ENCODE data around the gene BCO1.

BCO1 gene

DNA sequence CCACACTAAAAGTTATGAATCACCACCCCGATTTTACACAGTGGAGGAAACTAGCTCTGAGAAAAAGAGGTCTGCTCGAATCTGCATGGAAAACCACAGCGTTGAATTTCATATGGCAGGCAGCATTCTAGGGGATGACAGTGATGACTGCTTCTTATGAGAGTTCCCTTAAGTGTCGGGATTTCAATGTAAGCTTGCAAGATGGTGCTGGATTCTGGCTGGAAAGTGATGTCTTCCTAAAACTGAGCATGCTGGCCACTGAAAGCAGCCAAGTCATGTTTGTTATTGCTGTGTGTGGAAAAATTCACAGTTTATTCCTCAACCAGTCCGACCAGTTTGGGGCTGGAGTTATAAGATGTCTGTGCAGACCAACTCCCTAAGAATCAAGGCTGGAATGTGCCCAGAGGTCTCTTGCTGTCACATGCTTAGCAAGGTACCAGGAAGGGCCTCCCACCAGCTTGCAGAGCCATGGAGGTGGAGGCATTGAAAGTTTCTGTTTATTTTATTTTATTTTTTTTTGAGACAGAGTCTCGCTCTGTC, 39.1 kb downstream of the BCO1 start:
- FAIRE-seq, result no peak

DNA sequence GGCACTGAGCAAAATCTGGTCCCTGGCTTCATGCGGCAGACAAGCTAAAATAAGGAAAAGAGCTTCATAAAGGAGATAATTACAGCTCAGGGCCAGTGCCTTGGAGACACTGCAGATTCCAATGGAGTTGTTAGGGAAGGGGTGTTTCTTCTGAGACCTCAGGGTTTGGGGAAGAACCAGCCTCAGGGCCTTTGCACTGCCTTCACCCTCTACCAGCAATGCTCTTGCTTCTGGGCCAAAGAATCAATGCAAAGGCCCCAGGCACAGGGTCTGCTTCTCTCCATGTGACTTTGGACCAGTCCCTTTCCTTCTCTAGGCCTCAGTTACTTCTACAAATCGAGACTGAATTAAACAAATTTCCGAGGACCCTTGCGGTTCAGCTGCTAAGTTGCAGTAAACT, 40.0 kb downstream of the BCO1 start:
- FAIRE-seq, result no peak

DNA sequence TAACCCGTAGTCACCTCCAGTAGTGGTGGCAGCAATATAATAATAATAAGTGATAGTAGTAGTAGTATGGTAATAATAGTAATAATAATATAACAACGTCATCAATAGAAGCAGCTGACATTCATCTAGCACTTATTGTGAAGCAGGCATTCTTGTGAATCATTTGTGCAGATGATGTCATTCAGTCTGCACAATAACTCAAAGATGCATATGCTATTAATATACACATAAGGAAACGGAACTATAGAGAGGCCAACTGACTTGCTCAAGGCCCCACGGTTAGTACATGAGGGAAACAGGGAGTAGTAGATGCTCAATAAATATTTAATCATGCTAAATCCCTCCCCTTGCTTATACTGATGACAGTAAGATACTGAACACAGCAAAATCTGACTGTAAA, 40.9 kb downstream of the BCO1 start:
- no peak for FAIRE-seq

DNA sequence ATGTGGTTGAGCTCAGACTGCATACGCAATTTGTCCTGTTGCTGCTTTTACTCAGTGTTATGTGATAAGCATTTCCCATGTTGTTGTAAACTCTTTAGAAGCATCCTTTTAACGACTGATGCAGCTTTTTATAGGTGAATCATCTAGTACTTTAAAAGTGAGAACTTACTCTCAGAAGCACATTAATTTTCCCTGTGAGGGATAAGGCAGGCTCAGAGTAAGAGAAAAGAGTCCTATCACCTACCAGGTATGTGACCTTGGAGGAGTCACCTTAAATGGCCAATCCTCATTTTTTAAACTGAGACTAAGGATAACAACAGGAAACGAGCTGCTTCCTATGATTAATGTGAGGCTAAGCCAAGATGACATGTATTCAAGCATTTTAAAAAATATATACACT, 41.9 kb downstream of the BCO1 start:
- FAIRE-seq, result no peak

DNA sequence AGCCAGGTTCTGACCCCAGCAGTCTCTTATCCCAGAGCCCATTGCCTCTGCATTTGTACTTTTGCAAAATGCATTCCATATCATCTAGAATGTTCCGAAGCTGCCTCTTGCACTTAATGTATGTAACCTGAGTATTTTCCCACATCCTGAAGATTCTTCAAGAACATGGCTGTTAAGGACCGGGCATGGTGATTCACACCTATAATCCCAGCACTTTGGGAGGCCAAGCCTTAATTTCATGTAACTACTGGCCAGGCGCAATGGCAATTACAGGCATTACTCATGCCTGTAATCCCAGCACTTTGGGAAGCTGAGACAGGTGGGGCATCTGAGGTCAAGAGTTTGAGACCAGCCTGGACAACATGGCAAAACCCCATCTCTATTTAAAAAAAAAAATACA, 44.6 kb downstream of the BCO1 start:
- no peak for FAIRE-seq

DNA sequence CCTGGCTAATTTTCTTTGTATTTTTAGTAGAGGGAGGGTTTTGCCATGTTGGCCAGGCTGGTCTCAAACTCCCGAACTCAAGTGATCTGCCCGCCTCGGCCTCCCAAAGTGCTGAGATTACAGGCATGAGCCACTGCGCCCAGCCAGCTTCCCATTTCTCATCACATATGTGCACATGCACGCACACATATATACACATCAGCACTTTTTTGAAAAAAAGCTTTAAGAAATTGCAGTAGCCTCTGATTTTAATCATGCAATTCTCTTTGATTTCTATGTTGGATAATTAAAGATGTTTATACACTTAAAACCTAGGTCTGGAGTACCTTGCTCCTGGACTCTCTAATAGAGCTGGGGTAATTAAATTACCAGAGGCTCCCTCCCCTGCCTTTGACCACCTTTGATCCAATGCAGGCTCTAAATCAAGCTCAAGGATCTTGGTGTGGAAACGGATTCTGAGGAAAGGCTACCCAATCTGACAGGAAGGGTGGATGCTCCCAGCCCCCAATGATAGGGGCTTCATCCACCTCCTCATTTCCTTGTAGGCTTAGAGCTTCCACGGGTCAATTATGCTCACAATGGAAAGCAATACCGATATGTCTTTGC, 46.6 kb downstream of the BCO1 start:
- no peak for FAIRE-seq

DNA sequence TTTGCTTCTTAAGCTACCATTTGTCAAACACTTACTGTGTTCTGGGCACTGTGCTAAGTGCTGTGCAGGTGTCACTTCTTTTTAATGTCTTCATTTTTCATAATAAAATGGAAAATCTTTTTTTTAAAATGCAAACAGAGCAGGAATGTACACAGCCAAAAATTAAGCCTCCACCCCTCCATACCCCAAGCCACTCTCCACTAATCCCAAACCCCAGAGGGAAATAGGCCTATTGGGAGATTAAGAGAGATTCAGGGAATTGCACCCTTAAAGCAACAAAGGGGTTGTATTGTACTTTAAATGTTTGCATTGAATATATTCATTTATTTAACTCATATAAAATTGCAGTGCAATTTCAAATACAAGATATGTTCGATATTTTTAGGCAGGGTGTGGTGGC, 47.7 kb downstream of the BCO1 start:
- no peak for FAIRE-seq

DNA sequence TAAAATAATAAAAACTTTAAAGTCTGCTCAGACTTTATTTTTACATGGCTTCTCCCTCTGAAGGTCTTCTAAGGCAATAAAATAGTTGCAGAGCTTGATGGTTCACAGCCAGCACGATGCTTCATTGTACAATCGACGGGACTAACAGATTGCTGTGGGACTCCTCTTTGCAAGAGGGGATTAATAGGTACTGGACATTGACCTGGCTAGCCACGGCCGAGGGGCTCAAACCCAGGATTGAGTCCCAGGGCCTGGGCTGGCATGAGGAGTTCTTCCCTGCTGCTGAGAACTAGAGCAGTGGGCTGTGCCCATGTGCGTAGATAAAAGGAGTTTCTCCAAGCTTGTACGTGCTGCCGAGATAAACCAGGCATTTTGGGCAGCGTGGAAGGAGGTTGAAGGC, 52.6 kb downstream of the BCO1 start:
- no peak for FAIRE-seq

DNA sequence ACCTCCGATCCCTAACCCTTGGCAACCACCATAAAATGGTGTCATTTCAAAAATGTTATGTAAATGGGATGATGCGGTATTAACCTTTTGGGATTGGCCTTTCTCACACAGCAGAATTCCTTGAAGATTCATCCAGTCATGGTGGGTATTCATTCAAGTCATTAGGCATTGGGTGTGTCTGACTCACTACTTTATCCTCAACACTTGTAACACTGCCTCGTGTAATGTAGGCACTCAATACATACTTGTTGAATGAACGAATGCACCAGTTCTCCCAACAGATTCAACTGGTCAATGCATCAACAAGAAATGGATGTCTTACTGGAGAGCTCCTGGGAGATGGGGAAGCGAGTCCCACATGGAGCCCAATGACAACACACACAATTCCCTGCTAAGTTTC, 54.4 kb downstream of the BCO1 start:
- no peak for FAIRE-seq

DNA sequence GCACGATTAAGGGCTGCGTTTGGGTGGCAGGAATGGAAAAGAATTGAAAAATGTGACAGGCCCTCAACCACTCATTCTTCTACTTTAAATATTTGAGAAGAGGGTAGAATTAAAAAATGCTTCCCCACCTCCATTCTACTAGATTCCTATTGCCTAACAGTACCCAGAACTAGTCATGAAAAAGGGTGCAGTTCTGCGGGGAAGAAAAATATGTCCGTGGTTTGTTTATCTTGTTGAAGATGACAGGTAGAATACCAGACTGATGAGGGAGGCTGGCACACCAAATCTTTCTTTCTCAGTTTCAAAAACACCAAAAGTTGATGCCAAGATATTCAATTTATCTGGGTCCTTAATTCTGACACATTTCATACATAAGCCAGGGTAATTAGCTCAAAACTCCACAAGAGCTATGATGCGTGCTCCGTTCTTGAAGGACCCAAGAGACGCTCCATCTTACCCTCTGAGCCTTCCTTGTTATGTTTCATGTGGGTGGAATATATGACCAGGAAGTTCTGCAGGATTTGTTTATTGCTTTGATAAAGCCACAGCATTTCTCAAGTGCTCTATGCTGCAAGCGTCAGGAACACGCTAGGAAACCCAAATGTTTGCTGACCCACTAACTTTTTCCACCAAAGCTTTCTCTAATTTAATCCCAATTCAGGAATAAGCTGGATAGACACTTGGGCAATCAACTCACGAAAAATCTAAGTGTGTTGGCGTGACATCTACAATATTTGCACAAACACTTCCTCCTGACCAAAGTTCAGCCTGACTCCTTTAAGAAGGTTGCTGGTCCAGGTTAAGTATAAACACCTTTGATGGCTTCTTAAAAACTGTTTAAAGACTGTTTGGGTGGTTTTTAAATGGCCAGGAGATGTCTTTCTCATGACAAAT, 55.7 kb downstream of the BCO1 start:
- no peak for FAIRE-seq

DNA sequence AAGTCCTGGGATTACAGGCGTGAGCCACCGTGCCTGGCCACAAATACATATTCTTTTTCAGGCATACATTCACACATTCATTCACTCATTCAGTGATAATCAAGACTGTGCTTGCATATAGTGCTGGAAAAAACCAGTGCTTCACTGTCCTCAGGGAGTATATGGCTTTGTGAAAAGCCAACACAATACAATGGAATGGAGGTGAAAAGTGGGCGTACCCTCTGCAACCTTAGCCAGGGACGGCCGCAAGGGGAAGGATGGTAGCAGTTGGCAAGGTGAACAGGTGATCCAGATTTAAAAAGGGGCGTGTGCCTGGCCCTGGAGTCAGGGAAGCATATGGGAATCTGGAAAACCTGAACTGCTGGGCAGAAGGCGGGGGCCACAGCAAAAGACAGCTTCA, 58.1 kb downstream of the BCO1 start:
- no peak for FAIRE-seq

DNA sequence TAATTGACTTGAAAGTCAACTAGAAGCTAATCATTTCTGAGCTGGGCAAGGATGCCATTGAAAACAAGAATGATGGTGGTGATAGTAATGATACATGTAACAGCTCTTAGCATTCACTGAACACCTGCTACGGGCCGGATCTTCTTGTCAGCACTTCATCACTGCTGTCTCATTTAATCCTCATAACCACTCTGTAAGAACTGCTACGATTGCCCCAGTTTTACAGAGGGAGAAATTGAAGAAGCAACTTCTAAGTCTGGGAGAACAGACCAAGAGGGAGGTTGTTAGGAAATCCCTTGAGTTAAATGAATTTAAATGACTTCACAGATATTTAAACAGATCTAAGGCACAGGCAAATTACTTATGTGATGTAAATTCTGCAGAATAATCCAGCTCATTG, 69.3 kb downstream of the BCO1 start:
- FAIRE-seq, result no peak

DNA sequence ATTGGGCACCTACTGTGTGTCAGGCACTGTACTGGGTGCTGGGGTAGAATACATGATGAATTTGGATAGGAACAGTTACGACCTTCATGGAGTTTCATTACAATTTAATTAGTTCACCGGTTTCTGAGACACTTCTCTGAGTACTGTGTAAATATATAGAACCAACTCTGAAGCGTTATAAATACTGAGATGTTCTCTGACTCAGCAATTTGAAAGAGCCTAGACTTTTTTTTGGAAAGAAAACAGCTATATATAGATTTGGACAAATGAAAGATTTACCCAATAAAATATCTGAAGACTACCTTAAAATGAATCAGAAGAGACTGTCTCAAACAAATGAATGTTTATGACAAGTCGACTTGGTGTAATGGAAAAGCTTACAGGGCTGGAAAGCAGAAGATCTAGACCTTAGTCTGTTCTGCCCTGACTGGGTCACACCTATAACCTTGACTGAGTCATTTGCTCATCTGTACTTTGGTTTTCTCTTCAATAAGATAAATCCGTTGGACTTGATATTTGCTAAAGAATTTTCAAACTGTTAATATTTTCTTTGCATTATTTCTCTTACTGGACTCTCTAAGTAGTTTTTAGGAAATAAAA, 71.7 kb downstream of the BCO1 start:
- no peak for FAIRE-seq

DNA sequence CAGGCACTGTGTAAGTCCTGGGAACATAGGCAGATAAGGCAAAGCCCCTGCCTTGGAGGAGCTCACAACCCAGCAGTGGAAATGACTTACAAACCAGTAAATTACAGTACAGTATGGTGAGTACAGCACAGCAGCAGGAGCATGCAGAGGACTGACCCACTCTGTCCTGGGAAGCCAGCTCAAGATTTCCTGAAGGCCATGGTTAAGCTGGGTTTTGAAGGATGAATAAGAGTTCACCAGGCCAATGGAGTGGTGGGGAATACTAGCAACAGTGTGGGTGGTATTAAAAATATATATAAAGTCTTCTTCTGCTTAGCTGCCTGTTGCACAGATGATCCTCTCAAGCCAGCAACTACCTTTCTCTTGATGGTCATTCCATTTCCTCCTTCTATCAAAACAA, 73.3 kb downstream of the BCO1 start:
- no peak for FAIRE-seq

DNA sequence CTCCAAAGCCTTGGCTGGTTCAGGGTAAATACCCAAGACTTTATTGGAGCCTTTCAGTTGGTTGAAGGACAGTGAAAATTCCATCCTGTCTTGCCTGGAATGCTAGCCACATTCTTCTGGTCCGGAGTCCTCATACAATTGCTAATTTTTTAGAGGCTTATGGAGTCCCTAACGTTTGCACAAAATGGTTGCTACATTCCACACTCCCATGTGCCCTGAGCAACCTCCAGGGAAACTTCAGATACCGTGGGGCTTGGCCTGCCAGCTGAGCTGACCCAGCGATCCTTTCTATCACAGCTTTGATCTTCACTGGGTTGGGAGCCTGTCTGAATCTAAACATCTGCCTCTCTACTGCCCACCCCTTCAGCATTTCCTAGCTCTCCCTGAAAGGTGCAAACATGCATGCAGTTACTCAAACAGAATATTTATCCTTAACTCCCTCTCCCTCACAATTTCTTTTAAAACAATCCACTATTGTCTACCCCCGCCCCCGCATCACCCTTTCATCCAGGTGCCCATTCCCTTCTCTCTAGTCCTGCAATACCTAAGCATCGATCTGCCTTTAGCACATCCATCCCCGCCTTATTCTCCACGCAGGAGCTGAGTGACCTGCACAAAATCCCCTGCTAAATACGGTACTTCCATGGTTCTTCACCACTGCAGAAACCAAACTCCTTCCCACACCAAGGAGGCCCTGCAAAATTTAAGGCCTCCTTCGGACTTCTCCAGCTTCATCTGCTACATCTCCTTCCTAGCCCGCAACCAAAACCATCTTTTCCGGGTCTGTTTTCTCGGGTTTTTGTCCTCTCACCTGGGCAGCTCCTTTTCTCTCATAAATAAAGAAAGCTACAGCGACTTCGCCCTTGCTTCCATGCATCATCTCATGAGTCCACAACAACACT, 75.5 kb downstream of the BCO1 start:
- no peak for FAIRE-seq

DNA sequence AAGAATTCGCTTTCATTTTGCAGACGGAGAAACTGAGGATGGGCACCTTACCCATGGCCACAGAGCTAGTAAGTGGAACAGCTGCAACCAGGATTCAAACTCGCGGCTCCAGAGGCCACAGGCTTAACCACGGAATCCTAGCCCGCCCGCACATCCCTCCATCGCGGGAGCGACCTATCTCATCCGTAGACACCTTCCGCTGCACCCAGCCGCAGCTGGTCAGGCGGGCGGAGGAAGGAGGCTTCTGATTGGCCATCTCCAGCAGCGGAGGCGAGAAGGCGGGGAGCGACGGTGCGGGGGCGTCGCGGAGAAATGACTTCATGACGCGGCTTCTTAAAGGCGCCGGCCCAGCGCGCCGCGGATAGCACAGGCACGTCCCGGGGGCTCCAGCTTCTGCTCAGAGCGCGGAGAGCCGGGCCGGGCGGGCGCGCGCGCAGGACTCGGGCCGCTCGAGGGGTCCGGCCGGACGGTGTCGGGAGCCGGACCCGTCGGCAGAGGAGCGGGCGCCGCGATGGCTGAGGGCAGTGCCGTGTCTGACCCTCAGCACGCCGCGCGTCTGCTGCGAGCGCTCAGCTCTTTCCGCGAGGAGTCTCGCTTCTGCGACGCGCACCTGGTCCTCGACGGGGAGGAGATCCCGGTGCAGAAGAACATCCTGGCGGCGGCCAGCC, 76.2 kb downstream of the BCO1 start, which contains the start of gene GAN:
Gene GAN (plus strand): TSS at position 360 of the 668 bp plus-strand sequence. CDS start 152 bp downstream, at position 512.
- FAIRE-seq, result peak; percentile 51

DNA sequence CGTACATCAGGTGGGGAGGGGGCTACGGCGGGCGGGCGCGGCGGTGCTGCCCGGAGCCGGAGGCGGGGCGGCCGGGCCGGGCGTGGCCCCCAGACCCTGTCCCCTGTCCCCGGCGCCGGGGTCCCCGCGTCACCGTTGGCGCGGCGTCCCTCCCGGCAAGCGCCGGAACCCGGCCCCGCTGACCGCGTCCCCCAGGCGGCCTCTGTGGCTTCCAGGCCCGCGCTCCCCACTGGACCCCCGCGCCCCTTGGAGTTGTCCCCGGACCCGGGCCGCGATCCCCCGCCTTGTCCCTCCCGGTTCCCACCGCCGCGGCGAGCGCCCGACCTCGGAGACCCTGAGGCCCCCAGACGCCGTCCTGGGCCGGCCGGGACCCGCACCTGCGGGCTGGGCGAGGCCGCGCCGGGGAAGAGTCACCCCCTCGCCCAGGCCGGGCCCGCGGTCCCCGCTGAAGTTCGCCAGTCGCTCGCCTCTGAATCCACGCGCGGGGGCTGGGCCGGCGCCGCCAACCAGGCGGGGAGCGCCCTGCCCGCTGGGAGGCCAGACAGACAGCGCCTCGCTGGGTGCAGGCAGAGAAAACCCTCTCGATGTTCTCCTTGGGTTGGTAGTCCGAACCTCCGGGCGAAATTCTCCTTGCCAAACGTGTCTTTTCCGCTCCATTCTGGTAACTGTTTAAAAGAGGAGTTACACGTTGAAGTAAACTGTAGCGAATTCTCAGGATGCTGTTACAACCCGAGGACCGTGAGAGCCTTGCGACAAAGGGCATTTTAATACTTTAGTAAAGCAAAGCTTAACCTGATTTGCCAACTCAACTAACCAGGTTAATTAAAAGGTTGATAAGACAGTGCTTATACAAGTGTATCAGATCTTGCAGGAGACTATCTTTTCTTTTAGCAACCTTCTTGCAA, 77.0 kb downstream of the BCO1 start:
- FAIRE-seq, result no peak

DNA sequence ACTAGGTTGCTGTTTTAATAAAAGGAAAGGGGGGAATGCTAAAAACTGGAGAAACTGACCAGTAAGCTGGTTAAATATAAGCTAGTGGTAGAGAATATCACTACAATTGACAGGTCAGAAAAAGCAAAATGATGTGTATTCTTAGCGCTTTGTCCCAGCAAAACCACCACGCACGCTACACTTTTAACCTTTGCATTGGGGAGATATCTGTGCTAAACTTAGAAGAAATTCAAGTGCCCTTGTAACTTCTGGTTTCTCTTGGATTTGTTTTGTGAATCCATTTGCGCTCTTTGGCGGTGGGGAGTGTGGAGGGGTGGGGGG, 77.6 kb downstream of the BCO1 start:
- no peak for FAIRE-seq

DNA sequence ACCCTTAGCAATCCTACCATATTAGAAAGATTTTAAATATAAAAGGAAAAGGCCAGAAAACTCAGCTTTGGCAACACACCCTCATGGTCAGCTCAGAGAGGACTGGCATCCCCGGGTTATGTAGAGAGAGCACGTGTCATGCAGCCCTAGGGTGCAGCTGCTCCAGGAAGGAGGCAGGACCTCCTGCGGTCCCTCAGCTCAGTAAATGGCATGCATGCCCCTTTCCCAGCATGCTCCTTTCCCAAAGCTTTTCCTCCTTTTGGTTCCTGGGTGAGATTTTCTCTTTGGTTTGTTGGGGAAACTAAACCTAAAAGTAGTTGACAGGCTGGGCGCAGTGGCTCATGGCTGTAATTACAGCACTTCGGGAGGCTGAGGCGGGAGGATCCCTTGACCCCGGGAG, 80.2 kb downstream of the BCO1 start:
- no peak for FAIRE-seq

DNA sequence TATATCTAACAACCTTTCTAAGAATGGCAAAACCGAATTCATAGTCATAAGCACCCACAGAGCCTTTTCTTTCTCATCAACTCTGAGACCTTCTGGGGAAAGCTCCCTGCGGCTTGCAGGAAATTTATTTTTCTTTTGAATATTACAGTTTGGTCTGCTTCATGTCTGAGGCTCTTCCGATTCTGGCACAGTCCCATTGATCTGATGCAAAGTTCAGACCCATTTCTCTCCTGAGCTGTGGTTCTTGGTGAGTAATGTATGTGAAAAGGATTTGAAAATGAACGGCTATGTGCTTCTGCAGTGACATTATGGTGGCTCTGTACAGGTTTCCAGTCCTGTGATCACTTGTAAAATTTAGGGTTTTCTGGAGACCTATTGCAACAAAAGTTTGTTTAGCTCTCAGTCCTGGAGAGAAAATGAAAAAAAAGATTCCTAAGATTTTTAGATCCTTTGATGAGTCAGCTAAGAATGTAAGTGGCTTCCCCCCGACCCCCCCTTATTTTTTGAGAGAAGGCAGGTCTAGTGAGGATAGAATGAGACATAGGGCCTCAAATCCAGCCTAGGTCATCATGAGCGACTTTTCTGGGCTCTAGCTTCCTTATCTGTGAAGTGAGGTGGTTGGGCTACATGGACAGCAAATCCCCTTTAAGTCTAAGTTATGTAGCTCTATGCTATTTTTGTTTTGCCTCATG, 80.9 kb downstream of the BCO1 start:
- no peak for FAIRE-seq

DNA sequence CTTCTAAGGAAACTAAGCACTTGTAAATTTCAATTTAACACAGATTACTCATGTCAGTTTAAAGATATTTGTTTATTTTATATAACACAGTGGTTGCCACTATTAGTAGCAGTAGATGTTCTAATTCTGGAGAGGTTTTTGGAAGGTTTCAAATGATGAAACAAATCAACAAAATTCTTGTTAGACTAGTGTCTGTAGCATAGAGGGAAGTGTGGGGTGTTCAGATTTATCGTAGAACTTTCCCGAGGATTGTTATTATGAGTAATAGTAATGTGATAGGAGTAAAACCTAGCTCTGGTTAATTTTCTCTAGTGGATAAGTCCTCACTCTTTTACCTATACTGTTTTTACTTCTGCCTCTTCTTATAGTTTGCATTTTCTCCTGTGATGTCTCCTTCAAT, 82.5 kb downstream of the BCO1 start:
- no peak for FAIRE-seq

All from endometrium (tissue), 2 donors.